Liver (tissue), 9 donors: ENCODE measurements around the gene OR8B8. TPM values are rescaled to one million over a fixed set of nuclear protein-coding genes. Genes with fewer than 3 reads are reported as not detected.

Experiments used
- DNase-seq: peaks from one replicate; pipeline ENCODE4 v3.0.0-alpha.2; 2017; ENCODE audit warnings: low spot score
- H3K27ac ChIP-seq, 2 donors: one replicate each; pipeline ENCODE4 v1.7.0; 2013; ENCODE audit warnings: inconsistent platforms in 2 of 2, low read length in 2 of 2, control low read depth in 1 of 2, low read depth in 1 of 2, mild to moderate bottlenecking in 1 of 2
- H3K27me3 ChIP-seq, 4 donors: one replicate each; pipeline versions ENCODE4 v1.6.1 to v1.7.0; 2013; ENCODE audit warnings: low read length in 3 of 4, inconsistent platforms in 1 of 4, mild to moderate bottlenecking in 1 of 4, moderate library complexity in 1 of 4; ENCODE audit not compliant: control insufficient read depth in 4 of 4, insufficient read depth in 4 of 4
- H3K36me3 ChIP-seq, 4 donors: one replicate each; pipeline versions ENCODE4 v1.6.1 to v1.7.0; 2013; ENCODE audit warnings: low read length in 3 of 4, mild to moderate bottlenecking in 3 of 4, low read depth in 1 of 4, moderate library complexity in 1 of 4; ENCODE audit not compliant: control insufficient read depth in 4 of 4, insufficient read depth in 3 of 4
- H3K4me1 ChIP-seq, 4 donors: one replicate each; pipeline versions ENCODE4 v1.6.1 to v1.7.0; 2013; ENCODE audit warnings: low read length in 3 of 4, mild to moderate bottlenecking in 3 of 4, moderate library complexity in 1 of 4; ENCODE audit not compliant: control insufficient read depth in 4 of 4, insufficient read depth in 4 of 4
- H3K4me3 ChIP-seq, 3 donors: one replicate each; pipeline versions ENCODE4 v1.6.1 to v1.7.0; 2013; ENCODE audit warnings: low read length in 3 of 3, control low read depth in 1 of 3, low read depth in 1 of 3, mild to moderate bottlenecking in 1 of 3
- H3K9ac ChIP-seq, 2 donors: one replicate each; pipeline ENCODE4 v1.7.0; 2013; ENCODE audit warnings: low read length in 2 of 2, mild to moderate bottlenecking in 2 of 2, moderate library complexity in 2 of 2, control low read depth in 1 of 2, low read depth in 1 of 2
- H3K9me3 ChIP-seq, 4 donors: one replicate each; pipeline versions ENCODE4 v1.6.1 to v1.7.0; 2013; ENCODE audit warnings: low read length in 3 of 4; ENCODE audit not compliant: control insufficient read depth in 4 of 4
- ATF3 ChIP-seq: IDR thresholded peaks from 2 replicates; pipeline ENCODE4 v1.6.1; 2016; ENCODE audit warnings: antibody characterized with exemption
- EGR1 ChIP-seq, 2 donors: IDR thresholded peaks; 2 replicates each; pipeline ENCODE4 v1.6.1; 2016 to 2018; ENCODE audit warnings: antibody characterized with exemption in 2 of 2, low read depth in 2 of 2
- FOXA1 ChIP-seq: IDR thresholded peaks from 2 replicates; pipeline ENCODE4 v1.6.1; 2016; ENCODE audit warnings: antibody characterized with exemption
- FOXA2 ChIP-seq: IDR thresholded peaks from 2 replicates; pipeline ENCODE4 v1.6.1; 2016; ENCODE audit warnings: antibody characterized with exemption
- GABPA ChIP-seq, 2 donors: IDR thresholded peaks in 1 of 2; conservative IDR thresholded peaks in 1 of 2; 2 replicates each; pipeline ENCODE4 v1.6.1; 2016; ENCODE audit warnings: antibody characterized with exemption in 2 of 2, mild to moderate bottlenecking in 1 of 2, moderate library complexity in 1 of 2
- HNF4A ChIP-seq, 2 donors: conservative IDR thresholded peaks; 2 replicates each; pipeline ENCODE4 v1.6.1; 2016; ENCODE audit warnings: antibody characterized with exemption in 2 of 2, mild to moderate bottlenecking in 2 of 2
- JUND ChIP-seq, 2 donors: IDR thresholded peaks; 2 replicates each; pipeline ENCODE4 v1.6.1; 2016; ENCODE audit warnings: antibody characterized with exemption in 2 of 2
- RAD21 ChIP-seq, 2 donors: IDR thresholded peaks; 2 replicates each; pipeline ENCODE4 v1.6.1; 2016; ENCODE audit warnings: antibody characterized with exemption in 2 of 2, mild to moderate bottlenecking in 2 of 2
- RXRA ChIP-seq, 2 donors: IDR thresholded peaks; 2 replicates each; pipeline ENCODE4 v1.6.1; 2017 to 2018; ENCODE audit warnings: antibody characterized with exemption in 2 of 2, mild to moderate bottlenecking in 1 of 2
- SP1 ChIP-seq: IDR thresholded peaks from 2 replicates; pipeline ENCODE4 v1.6.1; 2018; ENCODE audit warnings: antibody characterized with exemption, mild to moderate bottlenecking
- TAF1 ChIP-seq: conservative IDR thresholded peaks from 2 replicates; pipeline ENCODE4 v1.6.1; 2016; ENCODE audit warnings: antibody characterized with exemption, mild to moderate bottlenecking
- YY1 ChIP-seq: IDR thresholded peaks from 2 replicates; pipeline ENCODE4 v1.6.1; 2016; ENCODE audit warnings: antibody characterized with exemption, mild to moderate bottlenecking
- WGBS: extraction: QIAGEN DNeasy Blood & Tissue Kit; methylation state at CpG from one replicate; pipeline ENCODE4 v1.1.7; 2013; 5-methylcytosine and 5-hydroxymethylcytosine counted together
- polyA plus RNA-seq, 2 donors: library from polyadenylated mRNA; stranded (reverse) in 1 of 2; unstranded in 1 of 2; fragments of 200-250 nt in 1 of 2; fragments of >200 nt in 1 of 2; fragmentation: Nextera tagmentation in 1 of 2; extraction: Ambion mirVana in 1 of 2; gene quantifications; one replicate each; pipeline versions ENCODE4 v1.2.1 to v1.2.3, GENCODE V29; 2013 to 2015
- total RNA-seq, 2 donors: library from RNA; depleted of rRNA; stranded (reverse); fragments of >200 nt; gene quantifications; one replicate each; pipeline ENCODE4 v1.2.3, GENCODE V29; 2014
- TF ChIP-seq, protein P1 (sequence below): IDR thresholded peaks from 2 replicates; pipeline ENCODE4 v1.6.1; 2016; ENCODE audit warnings: antibody characterized with exemption
- TF ChIP-seq, protein P2 (sequence below): IDR thresholded peaks from 2 replicates; pipeline ENCODE4 v1.6.1; 2016; ENCODE audit warnings: antibody characterized with exemption, mild to moderate bottlenecking
- donor health status: healthy.
- donor health status: healthy.
- donor health status: healthy.
- donor health status: healthy.
- donor health status: healthy.

The OR8B8 gene
- total and polyA plus RNA-seq, 4 donors = not detected

DNA sequence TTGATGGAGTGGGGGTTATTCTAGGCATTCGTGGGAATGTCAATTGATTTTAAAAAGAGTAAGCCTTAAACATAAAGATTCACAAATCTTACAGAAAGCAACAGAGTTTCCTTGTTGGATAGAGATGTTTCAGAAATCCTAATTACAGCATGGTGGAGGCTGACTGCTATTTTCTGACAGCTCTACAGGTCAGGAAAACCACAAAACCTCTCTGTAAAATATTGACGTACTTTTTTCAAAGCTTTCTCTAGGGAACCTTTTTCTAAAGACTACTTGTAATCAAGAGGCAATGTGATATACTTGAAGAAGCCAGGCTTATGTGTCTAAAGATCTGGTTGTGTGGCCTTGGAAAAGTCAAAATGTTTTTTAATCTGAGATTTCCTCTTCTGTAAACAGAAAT is 9.1 kb upstream of the OR8B8 start:
- no peak for TF ChIP-seq SP1
- no peak for TF ChIP-seq EGR1 (IDR thresholded peaks at IDR 0.05; ENCODE audit: low read depth in 2 of 2)
- TF ChIP-seq JUND (IDR thresholded peaks at IDR 0.05) = no peak
- TF ChIP-seq ATF3 = no peak
- no peak for TF ChIP-seq HNF4A (conservative IDR thresholded peaks at IDR 0.05)
- no peak for TF ChIP-seq FOXA2
- TF ChIP-seq YY1 = no peak
- TF ChIP-seq RAD21 (IDR thresholded peaks at IDR 0.05) = no peak
- no peak for TF ChIP-seq GABPA (IDR thresholded peaks at IDR 0.05 in 1 of 2, conservative IDR thresholded peaks at IDR 0.05 in 1 of 2)
- TF ChIP-seq, protein P1, sequence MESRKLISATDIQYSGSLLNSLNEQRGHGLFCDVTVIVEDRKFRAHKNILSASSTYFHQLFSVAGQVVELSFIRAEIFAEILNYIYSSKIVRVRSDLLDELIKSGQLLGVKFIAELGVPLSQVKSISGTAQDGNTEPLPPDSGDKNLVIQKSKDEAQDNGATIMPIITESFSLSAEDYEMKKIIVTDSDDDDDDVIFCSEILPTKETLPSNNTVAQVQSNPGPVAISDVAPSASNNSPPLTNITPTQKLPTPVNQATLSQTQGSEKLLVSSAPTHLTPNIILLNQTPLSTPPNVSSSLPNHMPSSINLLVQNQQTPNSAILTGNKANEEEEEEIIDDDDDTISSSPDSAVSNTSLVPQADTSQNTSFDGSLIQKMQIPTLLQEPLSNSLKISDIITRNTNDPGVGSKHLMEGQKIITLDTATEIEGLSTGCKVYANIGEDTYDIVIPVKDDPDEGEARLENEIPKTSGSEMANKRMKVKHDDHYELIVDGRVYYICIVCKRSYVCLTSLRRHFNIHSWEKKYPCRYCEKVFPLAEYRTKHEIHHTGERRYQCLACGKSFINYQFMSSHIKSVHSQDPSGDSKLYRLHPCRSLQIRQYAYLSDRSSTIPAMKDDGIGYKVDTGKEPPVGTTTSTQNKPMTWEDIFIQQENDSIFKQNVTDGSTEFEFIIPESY = no peak
- TF ChIP-seq RXRA (IDR thresholded peaks at IDR 0.05) = no peak
- WGBS = 44% methylated on average over 2 of the region's 2 CpGs

DNA sequence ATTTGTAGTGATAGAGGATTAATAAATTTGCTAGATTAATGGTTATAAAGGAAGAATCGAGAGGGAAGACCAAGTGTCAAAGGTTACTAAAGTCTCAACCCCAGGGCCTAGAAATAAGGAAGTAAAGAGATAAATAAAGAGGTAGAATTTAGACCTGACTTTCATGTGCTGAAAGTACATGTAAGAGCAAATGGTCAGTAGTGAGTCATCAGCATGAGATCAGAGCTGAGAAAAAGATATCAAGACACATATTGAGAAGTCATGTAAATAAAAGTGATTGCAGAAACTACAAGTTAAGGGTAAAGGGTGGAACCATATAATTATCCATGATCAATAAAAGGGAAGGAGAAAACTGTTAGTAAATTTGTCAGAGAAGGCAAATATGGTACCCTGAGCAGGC is 1.4 kb upstream of the OR8B8 start:
- no peak overlapping the region for H3K4me3 ChIP-seq
- no peaks in the 10 kb centered on the region for H3K4me1 ChIP-seq
- no peaks in the 10 kb centered on the region for H3K9me3 ChIP-seq
- H3K27me3 ChIP-seq = peaks cover 0 to 5% (median 0%) of the 10 kb centered on the region in 4 donors
- H3K36me3 ChIP-seq = no peaks in the 10 kb centered on the region
- no peak for DNase-seq
- WGBS = 69% methylated on average over 1 of the region's 1 CpG
- no peak overlapping the region for H3K27ac ChIP-seq
- TF ChIP-seq GABPA (IDR thresholded peaks at IDR 0.05 in 1 of 2, conservative IDR thresholded peaks at IDR 0.05 in 1 of 2) (no peak), FOXA2 (no peak), TAF1 (no peak), HNF4A (conservative IDR thresholded peaks at IDR 0.05) (no peak), RXRA (IDR thresholded peaks at IDR 0.05) (no peak), FOXA1 (no peak), RAD21 (IDR thresholded peaks at IDR 0.05) (no peak)
- TF ChIP-seq, protein P2, sequence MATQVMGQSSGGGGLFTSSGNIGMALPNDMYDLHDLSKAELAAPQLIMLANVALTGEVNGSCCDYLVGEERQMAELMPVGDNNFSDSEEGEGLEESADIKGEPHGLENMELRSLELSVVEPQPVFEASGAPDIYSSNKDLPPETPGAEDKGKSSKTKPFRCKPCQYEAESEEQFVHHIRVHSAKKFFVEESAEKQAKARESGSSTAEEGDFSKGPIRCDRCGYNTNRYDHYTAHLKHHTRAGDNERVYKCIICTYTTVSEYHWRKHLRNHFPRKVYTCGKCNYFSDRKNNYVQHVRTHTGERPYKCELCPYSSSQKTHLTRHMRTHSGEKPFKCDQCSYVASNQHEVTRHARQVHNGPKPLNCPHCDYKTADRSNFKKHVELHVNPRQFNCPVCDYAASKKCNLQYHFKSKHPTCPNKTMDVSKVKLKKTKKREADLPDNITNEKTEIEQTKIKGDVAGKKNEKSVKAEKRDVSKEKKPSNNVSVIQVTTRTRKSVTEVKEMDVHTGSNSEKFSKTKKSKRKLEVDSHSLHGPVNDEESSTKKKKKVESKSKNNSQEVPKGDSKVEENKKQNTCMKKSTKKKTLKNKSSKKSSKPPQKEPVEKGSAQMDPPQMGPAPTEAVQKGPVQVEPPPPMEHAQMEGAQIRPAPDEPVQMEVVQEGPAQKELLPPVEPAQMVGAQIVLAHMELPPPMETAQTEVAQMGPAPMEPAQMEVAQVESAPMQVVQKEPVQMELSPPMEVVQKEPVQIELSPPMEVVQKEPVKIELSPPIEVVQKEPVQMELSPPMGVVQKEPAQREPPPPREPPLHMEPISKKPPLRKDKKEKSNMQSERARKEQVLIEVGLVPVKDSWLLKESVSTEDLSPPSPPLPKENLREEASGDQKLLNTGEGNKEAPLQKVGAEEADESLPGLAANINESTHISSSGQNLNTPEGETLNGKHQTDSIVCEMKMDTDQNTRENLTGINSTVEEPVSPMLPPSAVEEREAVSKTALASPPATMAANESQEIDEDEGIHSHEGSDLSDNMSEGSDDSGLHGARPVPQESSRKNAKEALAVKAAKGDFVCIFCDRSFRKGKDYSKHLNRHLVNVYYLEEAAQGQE = no peak
- TF ChIP-seq, protein P1 = no peak
- no peak overlapping the region for H3K9ac ChIP-seq

More for the DNA sequence above, 9.1 kb upstream of the OR8B8 start:
- no peak for DNase-seq
- H3K4me3 ChIP-seq = no peak overlapping the region
- no peaks in the 10 kb centered on the region for H3K36me3 ChIP-seq
- peaks cover 0 to 3% (median 0%) of the 10 kb centered on the region in 4 donors for H3K27me3 ChIP-seq
- no peak overlapping the region for H3K27ac ChIP-seq
- H3K9ac ChIP-seq = no peak overlapping the region
- no peaks in the 10 kb centered on the region for H3K4me1 ChIP-seq
- H3K9me3 ChIP-seq = peaks cover 0 to 2% (median 0%) of the 10 kb centered on the region in 4 donors
